ENCODE data around the gene KIAA1191. TPM values are rescaled to one million over a fixed set of nuclear protein-coding genes. Genes with fewer than 3 reads are reported as not detected.
A peak's percentile ranks its signal among the peaks of the same experiment; 100 is the strongest.

Gene KIAA1191
- total RNA-seq, 4 donors from 2014 or later, result 58.0 to 89.4 (median 73.4) TPM

DNA sequence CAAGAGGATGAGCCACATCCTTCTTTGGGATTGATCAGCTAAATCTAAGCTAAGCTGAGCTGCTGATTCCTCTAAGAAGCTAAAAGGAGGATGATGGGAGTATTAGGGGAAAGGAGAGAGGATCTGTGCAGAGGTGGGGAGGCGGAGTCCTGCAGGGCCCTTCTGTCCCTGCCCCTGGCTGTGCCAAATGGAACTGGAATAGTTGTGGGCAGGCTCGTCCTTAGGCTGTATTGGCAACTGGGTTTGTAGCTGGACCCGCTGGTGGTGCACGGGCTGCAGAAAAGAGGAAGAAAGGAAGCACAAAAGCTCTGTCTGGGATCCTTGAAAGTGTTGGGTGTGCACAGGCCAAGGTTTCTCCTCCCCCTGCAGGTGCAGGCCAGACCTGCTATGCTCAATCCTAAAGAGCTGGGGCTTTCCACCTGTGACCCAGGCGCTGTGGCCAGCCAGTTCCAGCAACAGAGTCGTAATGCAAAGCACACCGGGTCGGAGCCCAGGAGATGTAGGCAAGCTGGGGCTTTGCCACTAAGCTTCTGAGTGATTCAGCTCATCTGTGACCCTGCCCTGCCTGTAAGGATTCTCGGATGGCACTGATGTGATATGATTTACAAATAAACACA, 45.0 kb upstream of the KIAA1191 start:
- DNase-seq (ENCODE audit: low spot score in 2 of 2), result peak in 1 of 2 donors; percentile 68
- TF ChIP-seq, protein P1, sequence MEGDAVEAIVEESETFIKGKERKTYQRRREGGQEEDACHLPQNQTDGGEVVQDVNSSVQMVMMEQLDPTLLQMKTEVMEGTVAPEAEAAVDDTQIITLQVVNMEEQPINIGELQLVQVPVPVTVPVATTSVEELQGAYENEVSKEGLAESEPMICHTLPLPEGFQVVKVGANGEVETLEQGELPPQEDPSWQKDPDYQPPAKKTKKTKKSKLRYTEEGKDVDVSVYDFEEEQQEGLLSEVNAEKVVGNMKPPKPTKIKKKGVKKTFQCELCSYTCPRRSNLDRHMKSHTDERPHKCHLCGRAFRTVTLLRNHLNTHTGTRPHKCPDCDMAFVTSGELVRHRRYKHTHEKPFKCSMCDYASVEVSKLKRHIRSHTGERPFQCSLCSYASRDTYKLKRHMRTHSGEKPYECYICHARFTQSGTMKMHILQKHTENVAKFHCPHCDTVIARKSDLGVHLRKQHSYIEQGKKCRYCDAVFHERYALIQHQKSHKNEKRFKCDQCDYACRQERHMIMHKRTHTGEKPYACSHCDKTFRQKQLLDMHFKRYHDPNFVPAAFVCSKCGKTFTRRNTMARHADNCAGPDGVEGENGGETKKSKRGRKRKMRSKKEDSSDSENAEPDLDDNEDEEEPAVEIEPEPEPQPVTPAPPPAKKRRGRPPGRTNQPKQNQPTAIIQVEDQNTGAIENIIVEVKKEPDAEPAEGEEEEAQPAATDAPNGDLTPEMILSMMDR (IDR thresholded peaks at IDR 0.05), result no peak
- TF ChIP-seq POLR2A (IDR thresholded peaks at IDR 0.05), result no peak
- H3K4me3 ChIP-seq (ENCODE audit: low read depth, poor library complexity, severe bottlenecking), result no peak overlapping the region
- intact Hi-C loops (cut with DNase I; ENCODE audit: low total_unique reads), result no loop called here
- 63 to 70% methylated on average over 9 of the region's 9 CpGs for WGBS, 2 donors

DNA sequence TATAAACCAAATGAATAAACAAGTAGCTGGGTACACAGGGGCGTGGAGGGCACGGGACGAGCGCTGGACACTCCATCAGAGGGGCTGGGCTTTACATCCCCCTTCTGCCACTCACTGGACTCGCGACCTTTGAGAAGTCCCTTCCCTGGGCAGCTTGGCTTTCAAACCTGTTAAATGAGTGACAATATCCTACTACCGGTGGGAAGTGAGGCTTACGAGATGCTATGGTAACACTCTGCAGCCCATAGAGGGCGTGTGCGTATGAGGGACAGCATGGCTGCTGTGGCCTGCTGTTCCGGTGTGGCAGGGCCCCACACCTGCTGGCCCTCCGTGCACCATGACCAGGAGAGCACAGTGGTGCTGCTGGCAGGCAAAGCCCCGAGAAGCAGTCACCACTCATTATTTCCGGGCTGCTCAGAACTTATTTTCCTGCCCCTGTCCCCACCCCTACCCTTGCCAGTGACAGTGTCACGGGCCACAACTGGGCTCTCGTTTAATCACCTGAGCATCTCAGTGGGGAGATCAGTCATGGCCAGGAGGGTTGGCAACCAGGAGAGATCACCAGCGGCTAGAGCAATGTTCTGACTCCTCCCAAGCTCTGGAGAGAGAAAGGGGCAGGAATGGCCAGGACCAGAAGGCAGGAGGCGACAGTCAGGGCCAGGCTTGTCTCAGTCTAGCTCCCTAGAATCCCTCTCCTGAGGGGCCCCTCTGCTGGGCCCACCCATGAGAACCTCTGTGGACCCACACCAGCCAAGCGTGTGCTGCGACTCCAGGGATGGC, 44.3 kb upstream of the KIAA1191 start:
- TF ChIP-seq, protein P1 (IDR thresholded peaks at IDR 0.05), result no peak
- TF ChIP-seq POLR2A (IDR thresholded peaks at IDR 0.05), result no peak
- DNase-seq (ENCODE audit: low spot score in 2 of 2), result peak in 1 of 2 donors; percentile 60
- intact Hi-C loops (cut with DNase I; ENCODE audit: low total_unique reads), result no loop called here
- 84 to 85% methylated on average over 19 to 20 of the region's 20 CpGs for WGBS, 2 donors
- H3K4me3 ChIP-seq (ENCODE audit: low read depth, poor library complexity, severe bottlenecking), result no peak overlapping the region

DNA sequence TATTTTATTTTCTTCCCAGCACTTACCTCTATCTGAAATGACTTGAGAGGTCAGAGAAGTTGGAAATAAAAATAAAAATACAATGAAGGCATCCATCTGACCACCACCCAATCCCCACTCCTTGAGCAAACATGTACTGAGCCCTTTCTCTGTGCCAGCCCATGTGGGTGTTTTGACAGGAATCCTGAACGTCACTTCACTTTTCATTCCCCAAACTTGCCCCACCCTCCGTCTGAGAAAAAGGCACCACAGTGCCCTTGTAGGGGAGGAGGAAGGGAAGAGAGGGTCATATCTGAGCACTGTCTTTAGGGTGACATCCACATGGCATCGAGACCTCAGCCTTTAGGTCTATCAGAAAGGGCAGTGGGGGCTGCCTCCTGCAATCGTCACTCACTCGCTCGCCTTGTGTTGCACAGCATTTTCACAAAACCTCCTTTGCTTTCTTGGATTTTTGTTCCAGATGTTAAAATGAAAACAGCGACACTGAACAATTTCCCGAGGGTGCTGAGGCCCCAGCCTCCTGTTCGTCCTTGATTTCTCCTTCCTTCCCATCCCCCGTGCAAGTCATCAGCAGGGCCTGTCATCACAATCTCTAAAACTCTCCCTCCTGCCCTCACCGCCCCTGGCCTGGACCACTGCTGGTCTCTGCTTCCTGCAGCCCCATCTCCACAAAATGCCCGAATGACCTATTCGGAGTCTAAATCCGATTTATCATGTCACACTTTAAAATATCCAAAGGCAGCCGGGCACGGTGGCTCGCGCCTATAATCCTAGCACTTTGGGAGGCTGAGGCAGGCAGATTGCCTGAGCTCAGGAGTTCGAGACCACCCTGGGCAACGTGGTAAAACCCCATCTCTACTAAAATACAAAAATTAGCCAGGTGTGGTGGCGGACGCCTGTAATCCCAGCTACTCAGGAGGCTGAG, 40.0 kb upstream of the KIAA1191 start:
- intact Hi-C loops (cut with DNase I; ENCODE audit: low total_unique reads), result no loop called here
- DNase-seq (ENCODE audit: low spot score in 2 of 2), result peak in 1 of 2 donors; percentile 83
- no peak for TF ChIP-seq POLR2A (IDR thresholded peaks at IDR 0.05)
- TF ChIP-seq, protein P1 (IDR thresholded peaks at IDR 0.05), result no peak
- no peak overlapping the region for H3K4me3 ChIP-seq (ENCODE audit: low read depth, poor library complexity, severe bottlenecking)
- WGBS, 2 donors, result 76 to 77% methylated on average over 22 of the region's 22 CpGs

DNA sequence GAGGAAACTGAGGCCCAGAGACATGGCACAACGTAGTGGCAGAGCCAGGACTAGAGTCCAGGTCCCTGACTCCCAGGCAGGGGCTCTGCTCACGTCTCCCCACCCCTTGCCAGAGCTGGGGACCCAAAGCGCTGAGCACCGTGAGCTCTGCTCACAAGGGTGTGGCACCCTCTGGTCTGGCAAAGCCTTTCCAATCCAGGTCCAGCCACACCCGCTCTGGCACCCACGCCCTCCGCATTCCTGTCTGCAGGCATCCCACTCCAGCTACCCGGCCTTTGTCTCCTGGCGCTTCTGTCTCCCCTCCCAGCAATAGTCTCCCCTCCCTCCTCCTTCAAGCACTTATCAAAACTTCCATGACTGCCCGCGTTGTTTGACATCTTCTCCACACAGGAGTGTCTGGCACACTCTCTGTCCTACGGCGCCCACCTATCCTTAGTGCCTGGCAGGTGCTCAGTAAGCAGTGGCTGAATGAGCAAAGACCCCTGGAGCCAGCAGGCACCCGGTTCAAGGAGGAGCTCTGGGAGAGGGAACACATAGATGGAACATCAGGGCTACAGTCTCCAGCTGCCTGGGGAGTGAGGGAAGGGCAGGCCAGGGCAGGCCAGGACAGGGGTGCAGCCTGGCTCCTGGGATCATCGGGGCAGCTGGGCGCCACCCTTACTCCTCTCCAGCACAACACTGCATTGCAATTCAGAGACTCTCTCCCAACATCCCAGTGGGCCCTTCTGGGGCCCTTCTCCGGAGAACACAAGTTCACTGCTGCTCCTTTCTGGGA, 39.0 kb upstream of the KIAA1191 start:
- no peak overlapping the region for H3K4me3 ChIP-seq (ENCODE audit: low read depth, poor library complexity, severe bottlenecking)
- TF ChIP-seq, protein P1 (IDR thresholded peaks at IDR 0.05), result no peak
- no peak for TF ChIP-seq POLR2A (IDR thresholded peaks at IDR 0.05)
- 46 to 51% methylated on average over 17 of the region's 17 CpGs for WGBS, 2 donors
- intact Hi-C loops (cut with DNase I; ENCODE audit: low total_unique reads), result no loop called here
- DNase-seq (ENCODE audit: low spot score in 2 of 2), result peak in 1 of 2 donors; percentile 38

Data from lower leg skin (tissue), 4 donors.